ENCODE results near the gene SRC.

SRC gene

GRCh38 chr20:37373020-37373598, 27.2 kb downstream of the SRC start:
- no peak overlapping the region for H3K4me3 ChIP-seq
- no peak overlapping the region for H3K9ac ChIP-seq
- peaks cover 37 to 78% (median 49%) of the 10 kb centered on the region in 11 experiments for H3K36me3 ChIP-seq
- TF ChIP-seq Cebpa-rat (IDR thresholded peaks at IDR 0.05) = no peak
- H3K4me1 ChIP-seq = peaks cover 5 to 47% (median 16%) of the 10 kb centered on the region in 10 experiments; a peak in 17 of 20 replicates
- no peaks in the 10 kb centered on the region for H3K9me3 ChIP-seq (replicated peaks in 1 of 11)
- H3K27ac ChIP-seq = no peak overlapping the region
- peaks cover 0 to 75% (median 13%) of the 10 kb centered on the region in 11 experiments; a peak in 14 of 22 replicates for H4K20me1 ChIP-seq
- H3K4me2 ChIP-seq = no peak overlapping the region
- H3K27me3 ChIP-seq = no peaks in the 10 kb centered on the region

- no peak for TF ChIP-seq Cebpa-rat (IDR thresholded peaks at IDR 0.05)
- peaks cover 33 to 71% (median 42%) of the 10 kb centered on the region in 11 experiments for H3K36me3 ChIP-seq
- H3K4me2 ChIP-seq = no peak overlapping the region
- peaks cover 4 to 79% (median 13%) of the 10 kb centered on the region in 11 experiments; a peak in 14 of 22 replicates for H4K20me1 ChIP-seq
- no peak overlapping the region for H3K27ac ChIP-seq
- no peak overlapping the region for H3K4me3 ChIP-seq
- H3K27me3 ChIP-seq = no peaks in the 10 kb centered on the region
- peaks cover 11 to 60% (median 31%) of the 10 kb centered on the region in 10 experiments; a peak in 19 of 20 replicates for H3K4me1 ChIP-seq
- H3K9ac ChIP-seq = no peak overlapping the region
- H3K9me3 ChIP-seq (replicated peaks in 1 of 11) = no peaks in the 10 kb centered on the region
These were observed 29.3 kb downstream of the SRC start for GRCh38 chr20:37375227-37375626.

GRCh38 chr20:37376324-37376723, 30.4 kb downstream of the SRC start:
- H3K9ac ChIP-seq = no peak overlapping the region
- H3K27me3 ChIP-seq = no peaks in the 10 kb centered on the region
- no peaks in the 10 kb centered on the region for H3K9me3 ChIP-seq (replicated peaks in 1 of 11)
- peaks cover 31 to 71% (median 40%) of the 10 kb centered on the region in 11 experiments for H3K36me3 ChIP-seq
- no peak overlapping the region for H3K4me3 ChIP-seq
- no peak overlapping the region for H3K27ac ChIP-seq
- peak overlapping the region in 1 of 11 experiments; percentile 11; a peak in 1 of 22 replicates for H3K4me2 ChIP-seq
- no peak for TF ChIP-seq Cebpa-rat (IDR thresholded peaks at IDR 0.05)
- H3K4me1 ChIP-seq = peaks cover 12 to 64% (median 37%) of the 10 kb centered on the region in 10 experiments
- peaks cover 7 to 82% (median 17%) of the 10 kb centered on the region in 11 experiments; a peak in 14 of 22 replicates for H4K20me1 ChIP-seq

GRCh38 chr20:37376791-37377190, 30.9 kb downstream of the SRC start:
- Histone ChIP-seq H3K4me2 (peak overlapping the region in 2 of 11 experiments; percentile 11 to 26; a peak in 3 of 22 replicates), H3K36me3 (peaks cover 31 to 75% (median 40%) of the 10 kb centered on the region in 11 experiments), H3K4me3 (no peak overlapping the region), H3K4me1 (peaks cover 12 to 65% (median 39%) of the 10 kb centered on the region in 10 experiments), H3K9me3 (replicated peaks in 1 of 11) (no peaks in the 10 kb centered on the region), H4K20me1 (peaks cover 8 to 83% (median 18%) of the 10 kb centered on the region in 11 experiments; a peak in 15 of 22 replicates), H3K27ac (peak overlapping the region in 5 of 11 experiments; percentile 1 to 38 (median 36); a peak in 1 of 22 replicates), H3K9ac (0 out of 22 replicates have a peak overlapping the region, but pooled peaks of 1 of the 11 experiments have one; percentile 21), H3K27me3 (no peaks in the 10 kb centered on the region)
- no peak for TF ChIP-seq Cebpa-rat (IDR thresholded peaks at IDR 0.05)

GRCh38 chr20:37377346-37378081, 31.6 kb downstream of the SRC start:
- peak overlapping the region in 5 of 11 experiments; percentile 7 to 83 (median 26); a peak in 7 of 22 replicates for H3K4me2 ChIP-seq
- H3K4me3 ChIP-seq = no peak overlapping the region
- H3K9me3 ChIP-seq (replicated peaks in 1 of 11) = no peaks in the 10 kb centered on the region
- H3K9ac ChIP-seq = 0 out of 22 replicates have a peak overlapping the region, but pooled peaks of 1 of the 11 experiments have one; percentile 21
- peak overlapping the region in 6 of 11 experiments; percentile 1 to 38 (median 36); a peak in 6 of 22 replicates for H3K27ac ChIP-seq
- H3K36me3 ChIP-seq = peaks cover 31 to 76% (median 41%) of the 10 kb centered on the region in 11 experiments
- peaks cover 12 to 70% (median 40%) of the 10 kb centered on the region in 10 experiments for H3K4me1 ChIP-seq
- TF ChIP-seq Cebpa-rat (IDR thresholded peaks at IDR 0.05) = no peak
- peaks cover 8 to 83% (median 20%) of the 10 kb centered on the region in 11 experiments; a peak in 15 of 22 replicates for H4K20me1 ChIP-seq
- no peaks in the 10 kb centered on the region for H3K27me3 ChIP-seq

DNA sequence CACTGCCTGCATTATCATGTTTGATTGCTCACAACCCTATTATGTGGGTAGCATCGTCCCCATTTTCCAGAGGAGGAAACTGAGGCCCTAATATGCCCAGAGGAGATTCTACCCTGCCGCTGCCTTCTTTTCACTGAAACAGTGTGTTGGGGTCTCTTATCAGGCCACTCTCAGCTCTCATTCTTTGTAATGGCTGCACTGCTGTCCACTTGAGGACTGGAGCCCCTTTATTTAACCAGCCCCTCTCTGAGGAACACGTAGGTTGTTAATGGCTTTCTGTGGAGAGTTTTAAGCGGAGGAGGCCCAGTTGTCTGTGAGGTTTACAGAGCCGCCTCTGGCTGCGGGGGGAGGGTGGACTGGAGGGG, 32.5 kb downstream of the SRC start:
- Histone ChIP-seq H3K9ac (peak overlapping the region in 8 of 11 experiments; percentile 13 to 65 (median 54); a peak in 7 of 22 replicates), H3K4me3 (no peak overlapping the region), H3K36me3 (peaks cover 31 to 76% (median 40%) of the 10 kb centered on the region in 11 experiments), H3K27me3 (no peaks in the 10 kb centered on the region), H3K9me3 (replicated peaks in 1 of 11) (no peaks in the 10 kb centered on the region), H3K27ac (peak overlapping the region in 9 of 11 experiments; percentile 55 to 83 (median 73); a peak in 17 of 22 replicates), H3K4me1 (peaks cover 16 to 77% (median 48%) of the 10 kb centered on the region in 10 experiments), H3K4me2 (peak overlapping the region in 7 of 11 experiments; percentile 19 to 83 (median 74); a peak in 12 of 22 replicates), H4K20me1 (peaks cover 8 to 86% (median 22%) of the 10 kb centered on the region in 11 experiments; a peak in 15 of 22 replicates)
- no peak for TF ChIP-seq Cebpa-rat (IDR thresholded peaks at IDR 0.05)

GRCh38 chr20:37378785-37379598, 33.1 kb downstream of the SRC start:
- H3K9ac ChIP-seq = peak overlapping the region in 10 of 11 experiments; percentile 31 to 65 (median 54); a peak in 17 of 22 replicates
- peaks cover 22 to 79% (median 54%) of the 10 kb centered on the region in 10 experiments for H3K4me1 ChIP-seq
- no peak overlapping the region for H3K4me3 ChIP-seq
- H3K27me3 ChIP-seq = 0 out of 22 replicates have a peak, but pooled peaks cover 0 to 1% (median 0%) of the 10 kb centered on the region in 11 experiments
- H3K9me3 ChIP-seq (replicated peaks in 1 of 11) = no peaks in the 10 kb centered on the region
- peak overlapping the region; percentile 22 to 83 (median 73); a peak in 20 of 22 replicates for H3K27ac ChIP-seq
- TF ChIP-seq Cebpa-rat (IDR thresholded peaks at IDR 0.05) = no peak
- peaks cover 31 to 74% (median 42%) of the 10 kb centered on the region in 11 experiments for H3K36me3 ChIP-seq
- peaks cover 8 to 81% (median 22%) of the 10 kb centered on the region in 11 experiments; a peak in 15 of 22 replicates for H4K20me1 ChIP-seq
- H3K4me2 ChIP-seq = peak overlapping the region in 9 of 11 experiments; percentile 10 to 83 (median 67); a peak in 15 of 22 replicates

All from BLaER1 treated with 17β-estradiol and CSF1 and Interleukin-3, amounts not matched to agents 10 nM and 100 nM (cell line).